HG03064 (cell line): ENCODE results near the gene DNAJC1.
A peak's percentile ranks its signal among the peaks of the same experiment; 100 is the strongest.
"Not testable (repeated sequence)": the region's sequence is repeated elsewhere in the genome, so short reads cannot be mapped to it uniquely, and the experiment has no call there.

Experiments
- ATAC-seq: cut with Tn5 transposase; IDR thresholded peaks from one replicate; pipeline ENCODE4 v1.9.1; 2021; ENCODE audit warnings: low read depth; ENCODE audit not compliant: unreplicated experiment

Gene DNAJC1

DNA sequence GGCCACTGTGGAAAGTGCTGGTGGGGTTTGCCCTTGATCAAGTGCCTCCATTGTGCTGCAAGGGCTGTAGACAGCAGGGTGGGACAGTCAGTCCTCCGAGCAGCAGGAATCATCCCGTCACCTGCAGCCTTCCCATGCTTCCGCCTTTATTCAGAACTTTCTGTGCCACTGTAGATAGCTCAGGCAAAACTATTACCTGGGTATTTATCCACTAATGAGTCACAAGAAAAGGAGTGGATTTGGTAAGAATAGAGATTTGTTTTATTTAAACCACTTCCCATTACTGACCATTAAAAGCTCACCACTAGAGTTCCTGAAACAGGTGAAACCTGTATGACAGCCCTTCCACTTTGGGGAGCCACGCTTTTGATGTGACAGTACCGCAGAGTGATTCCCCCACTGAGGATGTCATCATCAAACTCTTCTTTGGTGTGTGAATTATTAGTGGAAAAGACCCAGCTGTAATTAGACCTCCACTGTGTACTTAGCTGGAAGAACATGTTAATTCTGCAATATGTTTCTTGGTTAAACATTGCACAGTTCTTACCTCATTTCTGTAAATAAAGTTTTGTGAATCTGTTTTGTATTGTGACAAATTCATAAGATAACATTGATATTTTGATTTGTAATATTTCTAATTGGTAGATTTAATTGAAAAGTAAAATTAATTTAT lies 260.7 kb downstream of the DNAJC1 start:
- ATAC-seq, result no peak

DNA sequence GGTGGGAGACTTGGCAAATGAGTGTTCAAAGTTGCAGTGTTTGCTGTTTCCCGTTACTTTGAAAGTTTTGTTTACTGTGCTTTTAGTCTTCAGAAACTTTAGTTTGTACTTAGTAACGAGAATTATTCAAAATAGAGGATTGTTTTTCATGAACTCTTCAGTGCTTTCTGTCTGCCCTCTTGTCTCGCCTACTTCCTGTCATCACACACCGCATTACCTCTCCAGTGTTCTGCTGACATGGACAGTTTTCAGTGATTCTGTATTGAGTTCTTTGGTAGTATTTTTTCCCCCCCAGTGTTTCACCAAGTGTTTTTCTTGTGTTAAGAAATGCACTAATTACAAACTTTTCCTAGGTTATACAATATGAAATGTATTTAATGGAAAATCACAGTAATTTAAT lies 262.5 kb downstream of the DNAJC1 start:
- no peak for ATAC-seq

- ATAC-seq, result no peak
Observed at GRCh38 chr10:21737106-21737505, 266.4 kb downstream of the DNAJC1 start.

GRCh38 chr10:21733710-21734109 lies 269.8 kb downstream of the DNAJC1 start:
- no peak for ATAC-seq

DNA sequence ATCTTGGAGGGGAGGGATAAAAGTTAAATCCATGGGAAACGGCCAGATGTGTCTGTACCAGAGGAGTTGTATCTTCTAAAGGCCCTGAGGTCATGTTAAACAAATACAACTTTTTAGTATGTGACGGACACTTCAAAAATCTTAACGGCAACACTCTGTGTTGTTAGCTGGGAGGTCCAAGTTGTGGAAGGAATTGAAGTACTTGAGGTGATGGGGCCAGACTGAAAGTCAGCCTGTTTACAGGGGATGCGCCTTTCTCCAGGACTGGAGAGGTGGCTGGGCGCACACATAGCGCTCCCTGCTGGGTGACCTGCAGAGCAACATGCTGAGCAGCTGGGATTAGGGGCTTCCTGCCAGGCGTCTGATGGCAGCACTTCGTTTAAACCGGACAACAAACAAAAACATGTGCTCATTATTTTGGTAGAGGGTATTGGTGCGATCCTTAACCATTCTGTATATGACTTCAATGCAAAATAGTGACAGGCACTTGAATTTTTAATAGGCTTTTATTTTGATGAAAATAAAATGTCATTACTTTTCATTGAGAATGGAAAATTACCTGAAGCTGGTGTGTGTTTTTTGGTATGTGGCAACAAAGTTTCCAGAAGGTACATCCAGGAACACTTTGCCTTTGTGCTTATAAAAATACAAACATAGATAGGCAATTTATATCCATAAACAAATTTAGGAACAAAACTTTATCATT lies 271.3 kb downstream of the DNAJC1 start:
- peak; percentile 96 for ATAC-seq

DNA sequence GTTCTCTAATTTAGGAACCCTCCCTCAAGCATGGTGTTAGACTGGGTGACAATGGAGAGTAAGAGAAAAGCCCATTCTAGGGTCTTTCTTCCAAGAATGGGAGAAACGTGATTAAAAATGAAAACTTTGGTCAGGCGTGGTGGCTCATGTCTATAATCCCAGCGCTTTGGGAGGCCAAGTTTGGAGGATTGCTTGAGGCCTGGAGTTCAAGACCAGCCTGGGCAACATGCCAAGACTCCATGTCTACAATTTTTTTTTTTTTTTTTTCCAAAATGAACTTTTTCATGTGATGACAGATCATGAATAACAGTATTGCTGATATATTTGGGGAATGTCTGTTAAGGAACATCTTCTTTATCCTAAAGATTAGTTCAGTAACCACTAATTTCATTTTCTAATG lies 274.9 kb downstream of the DNAJC1 start:
- ATAC-seq, result no peak

GRCh38 chr10:21727452-21728168 lies 275.9 kb downstream of the DNAJC1 start:
- ATAC-seq, result no peak

GRCh38 chr10:21726601-21727225 lies 276.8 kb downstream of the DNAJC1 start:
- ATAC-seq, result no peak

GRCh38 chr10:21724687-21725367 lies 278.7 kb downstream of the DNAJC1 start:
- peak; percentile 90 for ATAC-seq

- no peak for ATAC-seq
Observed at GRCh38 chr10:21724020-21724589, 279.4 kb downstream of the DNAJC1 start.

DNA sequence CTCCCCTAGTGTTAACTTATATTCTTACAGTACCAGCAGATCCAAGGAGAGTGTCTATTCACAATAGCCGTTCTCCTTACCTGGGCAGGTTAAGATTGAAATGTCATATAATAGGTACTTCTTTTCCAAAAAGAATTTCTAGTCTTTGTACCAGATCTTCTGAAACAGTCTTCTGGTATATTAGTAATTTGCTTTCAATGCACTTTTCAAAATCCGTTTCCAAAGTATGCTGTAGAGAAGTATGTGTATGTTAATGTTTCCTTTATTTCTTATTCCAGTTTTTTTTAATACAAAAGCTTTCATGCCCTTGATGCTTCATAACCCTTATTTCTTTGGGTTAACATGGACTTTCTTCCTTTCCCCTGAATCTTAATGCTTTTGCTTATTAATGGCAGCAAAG lies 281.3 kb downstream of the DNAJC1 start:
- no peak for ATAC-seq

DNA sequence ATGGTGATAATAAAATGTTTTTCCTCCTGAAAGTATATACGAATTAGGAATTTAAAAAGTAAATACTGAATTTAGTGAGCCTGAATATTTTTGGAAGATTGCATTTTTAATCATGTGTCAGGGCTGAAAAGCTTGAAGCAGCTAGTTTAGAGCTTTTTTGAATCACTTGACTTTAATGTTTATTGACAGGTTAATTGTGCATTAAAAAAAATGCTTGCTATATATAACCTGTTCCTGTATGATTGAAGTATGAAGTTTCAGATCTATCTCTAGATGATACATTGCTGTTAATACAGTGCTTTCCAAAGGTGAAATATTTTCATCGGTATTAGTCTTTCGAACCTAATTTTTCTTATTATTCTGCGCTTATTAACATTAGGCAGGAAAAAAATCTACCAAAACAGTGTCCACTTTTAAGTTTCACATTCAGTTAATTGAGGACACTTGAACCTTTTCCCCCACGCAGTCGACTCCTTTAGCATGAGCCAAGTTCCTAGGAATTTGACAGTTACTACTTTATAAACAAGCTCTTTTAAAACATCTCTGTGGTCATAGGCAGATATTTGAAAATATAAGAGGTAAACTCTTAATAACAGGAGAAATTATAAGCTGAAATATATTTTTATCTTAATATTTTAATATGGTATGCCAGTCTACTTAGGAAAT lies 282.4 kb downstream of the DNAJC1 start:
- ATAC-seq, result no peak

GRCh38 chr10:21720090-21720489 lies 283.4 kb downstream of the DNAJC1 start:
- ATAC-seq, result no peak

- ATAC-seq, result no peak
Observed at GRCh38 chr10:21719502-21719901, 284.0 kb downstream of the DNAJC1 start.

DNA sequence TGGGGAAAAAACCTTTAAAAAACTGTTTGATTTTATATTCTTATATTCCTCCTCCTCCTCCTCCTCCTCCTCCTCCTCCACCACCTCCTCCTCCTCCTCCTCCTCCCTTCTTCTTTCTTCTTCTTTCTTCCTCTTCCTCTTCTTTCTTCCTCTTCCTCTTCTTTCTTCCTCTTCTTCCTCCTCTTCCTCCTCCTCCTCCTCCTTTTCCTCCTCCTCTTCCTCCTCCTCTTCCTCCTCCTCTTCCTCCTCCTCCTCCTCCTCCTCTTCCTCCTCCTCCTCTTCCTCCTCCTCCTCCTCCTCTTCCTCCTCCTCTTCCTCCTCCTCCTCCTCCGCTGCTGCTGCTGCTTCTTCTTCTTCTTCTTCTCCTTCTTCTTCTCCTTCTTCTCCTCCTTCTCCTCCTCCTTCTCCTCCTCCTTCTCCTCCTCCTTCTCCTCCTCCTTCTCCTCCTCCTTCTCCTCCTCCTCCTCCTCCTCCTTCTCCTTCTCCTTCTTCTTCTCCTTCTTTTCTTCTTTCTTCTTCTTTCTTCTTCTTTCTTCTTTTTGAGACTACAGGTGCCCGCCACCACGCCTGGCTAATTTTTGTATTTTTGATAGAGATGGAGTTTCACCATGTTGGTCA lies 286.0 kb downstream of the DNAJC1 start:
- not testable (repeated sequence) for ATAC-seq

DNA sequence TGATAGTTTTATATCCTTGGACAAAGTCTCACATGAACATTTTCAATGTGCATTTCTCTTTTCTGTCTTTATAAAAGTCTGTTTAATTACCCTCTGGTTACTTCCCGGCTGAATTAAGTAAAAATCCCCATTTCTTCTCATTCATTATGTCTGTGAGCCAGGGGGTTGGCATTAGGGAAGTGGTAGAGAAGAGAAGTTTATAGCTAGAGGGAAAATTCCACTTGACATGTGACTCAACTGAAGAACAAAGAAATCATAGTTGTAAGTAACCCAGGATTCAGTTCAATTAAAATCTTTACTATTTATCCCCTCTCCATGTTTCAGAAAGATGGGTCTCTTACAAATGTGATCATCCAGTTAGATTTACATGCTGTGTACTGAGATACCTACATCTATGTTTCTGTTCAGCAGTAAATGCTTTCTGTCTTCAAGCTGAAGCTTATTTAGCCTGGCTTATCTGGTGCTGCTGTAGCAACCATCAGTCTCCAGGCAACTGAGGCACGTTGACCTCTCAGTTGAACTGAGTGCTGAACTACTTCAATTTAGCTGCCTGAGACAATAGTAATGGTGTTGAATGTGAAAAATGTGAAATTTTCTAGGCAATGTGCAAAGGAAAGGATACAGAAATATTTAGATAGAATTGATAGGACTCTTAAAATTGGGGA lies 287.9 kb downstream of the DNAJC1 start:
- ATAC-seq, result no peak

GRCh38 chr10:21712975-21713374 lies 290.6 kb downstream of the DNAJC1 start:
- no peak for ATAC-seq

- ATAC-seq, result no peak
Observed at GRCh38 chr10:21707498-21707897, 296.0 kb downstream of the DNAJC1 start.
